Lung (tissue), 12 donors: ENCODE data around the gene SGK2. TPM values are rescaled to one million over a fixed set of nuclear protein-coding genes. Genes with fewer than 3 reads are reported as not detected.

Experiments used
- ATAC-seq: fragments of 200-7000 bp; cut with Tn5 transposase; one replicate; pipeline ENCODE4 v1.9.1; 2020; ENCODE audit warnings: moderate number of reproducible peaks; ENCODE audit not compliant: insufficient read depth, low FRiP score
- DNase-seq, 3 donors: peaks; one replicate each; pipeline ENCODE4 v3.0.0-alpha.2; 2013 to 2017
- H3K27ac ChIP-seq, 2 donors: one replicate each; pipeline ENCODE4 v1.5.1; 2013; ENCODE audit warnings: mild to moderate bottlenecking in 2 of 2, moderate library complexity in 2 of 2, control low read depth in 1 of 2, inconsistent platforms in 1 of 2, low read depth in 1 of 2, low read length in 1 of 2
- H3K27me3 ChIP-seq, 3 donors: one replicate each; pipeline ENCODE4 v1.5.1; 2013; ENCODE audit warnings: low read length in 2 of 3; ENCODE audit not compliant: control insufficient read depth in 3 of 3, insufficient read depth in 3 of 3
- H3K36me3 ChIP-seq, 4 donors: one replicate each; pipeline ENCODE4 v1.5.1; 2013; ENCODE audit warnings: low read length in 4 of 4, mild to moderate bottlenecking in 1 of 4, moderate library complexity in 1 of 4; ENCODE audit not compliant: control insufficient read depth in 4 of 4, insufficient read depth in 4 of 4
- H3K4me1 ChIP-seq, 5 donors: one replicate each; pipeline ENCODE4 v1.5.1; 2013; ENCODE audit warnings: low read length in 5 of 5, mild to moderate bottlenecking in 2 of 5, moderate library complexity in 1 of 5; ENCODE audit not compliant: control insufficient read depth in 5 of 5, insufficient read depth in 5 of 5
- H3K4me3 ChIP-seq: one replicate; pipeline ENCODE4 v1.5.1; 2013; ENCODE audit warnings: mild to moderate bottlenecking, control low read depth, moderate library complexity
- H3K9ac ChIP-seq, 2 donors: one replicate each; pipeline ENCODE4 v1.5.1; 2013; ENCODE audit warnings: low read length in 2 of 2, control low read depth in 1 of 2; ENCODE audit not compliant: insufficient read depth in 1 of 2
- H3K9me3 ChIP-seq, 4 donors: one replicate each; pipeline ENCODE4 v1.5.1; 2013; ENCODE audit warnings: low read length in 3 of 4, mild to moderate bottlenecking in 1 of 4, moderate library complexity in 1 of 4; ENCODE audit not compliant: control insufficient read depth in 4 of 4, insufficient read depth in 3 of 4
- WGBS, 2 donors: extraction: QIAGEN DNeasy Blood & Tissue Kit; methylation state at CpG; one replicate each; pipeline ENCODE4 v1.1.7; 2013; 5-methylcytosine and 5-hydroxymethylcytosine counted together
- polyA plus RNA-seq, 2 donors: library from polyadenylated mRNA; stranded (reverse); fragments of 200-250 nt; gene quantifications; one replicate each; pipeline ENCODE4 v1.2.1, GENCODE V29; 2013
- total RNA-seq, 2 donors: library from RNA; depleted of rRNA in 1 of 2; stranded (reverse); fragments of >200 nt in 1 of 2; gene quantifications; one replicate each; pipeline ENCODE4 v1.2.1, GENCODE V29; 2014 to 2021
- TF ChIP-seq, protein P1 (sequence below): IDR thresholded peaks from 2 replicates; pipeline ENCODE4 v1.5.1; 2012; ENCODE audit warnings: mild to moderate bottlenecking; ENCODE audit errors: control extremely low read depth, extremely low read depth
- donor health status: control.
- donor health status: control.
- donor health status: Bipolar disorder and iron deficiency.
- donor health status: healthy.
- donor health status: DM: yes; HTN: yes; CAD: no.

SGK2 gene
- total and polyA plus RNA-seq, 4 donors, result 0.15 to 3.2 (median 0.96) TPM

DNA sequence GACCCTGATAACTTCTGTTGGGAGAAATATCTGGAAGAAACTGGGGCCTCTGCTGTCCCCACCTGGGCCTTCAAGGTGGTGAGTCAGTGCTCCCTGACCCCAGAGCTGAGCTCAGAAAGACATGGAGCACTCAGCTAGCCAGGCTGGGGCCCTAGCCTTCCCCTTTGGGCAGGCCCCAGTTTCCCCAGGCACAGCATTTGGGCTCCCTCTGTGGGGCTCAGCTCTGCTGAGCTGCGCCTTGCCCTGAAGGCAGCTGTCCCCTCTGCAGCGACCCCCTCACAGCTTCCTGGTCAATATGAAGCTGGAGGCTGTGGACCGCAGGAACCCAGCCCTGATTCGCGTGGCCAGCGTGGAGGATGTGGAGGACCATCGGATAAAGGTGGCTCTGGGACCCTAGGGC lies 24.8 kb upstream of the SGK2 start:
- Histone ChIP-seq H3K4me1 (no peaks in the 10 kb centered on the region), H3K9ac (no peak overlapping the region), H3K27ac (no peak overlapping the region), H3K4me3 (no peak overlapping the region), H3K27me3 (no peaks in the 10 kb centered on the region), H3K9me3 (no peaks in the 10 kb centered on the region), H3K36me3 (peaks cover 0 to 5% (median 0%) of the 10 kb centered on the region in 4 donors)
- WGBS, 2 donors, result 92 to 96% methylated on average over 7 of the region's 7 CpGs
- no peak for ATAC-seq
- TF ChIP-seq, protein P1, sequence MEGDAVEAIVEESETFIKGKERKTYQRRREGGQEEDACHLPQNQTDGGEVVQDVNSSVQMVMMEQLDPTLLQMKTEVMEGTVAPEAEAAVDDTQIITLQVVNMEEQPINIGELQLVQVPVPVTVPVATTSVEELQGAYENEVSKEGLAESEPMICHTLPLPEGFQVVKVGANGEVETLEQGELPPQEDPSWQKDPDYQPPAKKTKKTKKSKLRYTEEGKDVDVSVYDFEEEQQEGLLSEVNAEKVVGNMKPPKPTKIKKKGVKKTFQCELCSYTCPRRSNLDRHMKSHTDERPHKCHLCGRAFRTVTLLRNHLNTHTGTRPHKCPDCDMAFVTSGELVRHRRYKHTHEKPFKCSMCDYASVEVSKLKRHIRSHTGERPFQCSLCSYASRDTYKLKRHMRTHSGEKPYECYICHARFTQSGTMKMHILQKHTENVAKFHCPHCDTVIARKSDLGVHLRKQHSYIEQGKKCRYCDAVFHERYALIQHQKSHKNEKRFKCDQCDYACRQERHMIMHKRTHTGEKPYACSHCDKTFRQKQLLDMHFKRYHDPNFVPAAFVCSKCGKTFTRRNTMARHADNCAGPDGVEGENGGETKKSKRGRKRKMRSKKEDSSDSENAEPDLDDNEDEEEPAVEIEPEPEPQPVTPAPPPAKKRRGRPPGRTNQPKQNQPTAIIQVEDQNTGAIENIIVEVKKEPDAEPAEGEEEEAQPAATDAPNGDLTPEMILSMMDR, result no peak
- DNase-seq, result no peak

DNA sequence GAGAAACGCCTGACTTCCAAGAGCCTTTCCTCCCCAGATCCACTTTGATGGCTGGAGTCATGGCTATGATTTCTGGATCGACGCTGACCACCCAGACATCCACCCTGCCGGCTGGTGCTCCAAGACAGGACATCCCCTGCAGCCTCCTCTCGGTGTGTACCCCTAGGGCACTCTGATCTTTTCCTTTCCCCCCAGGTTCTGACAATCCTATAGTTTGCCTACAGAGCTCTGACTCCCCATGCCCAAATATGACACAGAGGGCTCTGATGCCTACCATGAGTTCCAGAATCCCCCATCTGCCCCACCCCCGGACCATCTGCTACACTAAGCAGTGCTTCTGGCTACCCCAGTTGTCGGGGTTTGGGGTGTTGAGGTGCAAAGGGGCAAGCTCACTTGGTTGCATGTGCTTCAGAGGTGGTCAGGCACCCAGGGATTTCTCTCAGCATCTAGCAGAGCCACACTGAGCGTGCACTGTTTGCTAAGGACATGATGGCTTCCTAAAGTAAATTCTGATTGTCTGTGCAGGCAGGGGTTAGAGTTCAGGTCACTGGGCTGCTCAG lies 24.0 kb upstream of the SGK2 start:
- H3K27ac ChIP-seq, result no peak overlapping the region
- WGBS, 2 donors, result 90 to 94% methylated on average over 8 of the region's 8 CpGs
- DNase-seq (no peak), ATAC-seq (no peak)
- no peaks in the 10 kb centered on the region for H3K9me3 ChIP-seq
- TF ChIP-seq, protein P1, result no peak
- no peaks in the 10 kb centered on the region for H3K27me3 ChIP-seq
- no peak overlapping the region for H3K4me3 ChIP-seq
- no peak overlapping the region for H3K9ac ChIP-seq
- peaks cover 0 to 5% (median 0%) of the 10 kb centered on the region in 4 donors for H3K36me3 ChIP-seq
- H3K4me1 ChIP-seq, result no peaks in the 10 kb centered on the region

DNA sequence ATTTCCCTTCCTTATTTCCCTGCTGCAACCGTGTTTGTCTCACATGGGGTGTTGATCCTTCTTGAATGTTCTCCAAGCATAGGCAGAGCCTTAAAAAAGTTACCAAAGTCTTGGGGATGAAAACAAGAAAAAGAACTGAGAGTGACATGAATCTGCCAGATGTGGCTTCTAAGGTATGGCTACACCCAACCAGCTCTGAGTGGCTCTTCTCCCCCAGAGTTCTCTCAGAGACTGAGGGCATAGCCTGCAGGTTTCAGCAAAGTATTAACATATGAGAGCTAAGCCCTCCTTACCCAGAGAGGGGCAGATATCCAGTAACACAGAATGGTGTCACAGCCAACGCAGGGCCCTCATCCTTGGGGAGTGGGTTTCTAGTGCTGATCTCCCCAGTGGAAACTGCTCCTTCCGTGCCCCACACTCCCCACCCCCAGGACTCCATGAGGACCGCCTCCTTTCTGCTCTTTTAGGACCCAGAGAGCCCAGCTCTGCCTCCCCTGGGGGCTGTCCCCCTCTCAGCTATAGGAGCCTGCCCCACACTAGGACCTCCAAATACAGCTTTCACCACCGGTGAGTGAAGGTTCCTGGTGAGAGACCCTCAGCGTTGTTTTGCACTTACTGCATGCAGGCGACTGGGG lies 23.3 kb upstream of the SGK2 start:
- Histone ChIP-seq H3K27me3 (no peaks in the 10 kb centered on the region), H3K36me3 (peaks cover 0 to 9% (median 0%) of the 10 kb centered on the region in 4 donors), H3K27ac (no peak overlapping the region), H3K9me3 (no peaks in the 10 kb centered on the region), H3K9ac (no peak overlapping the region), H3K4me3 (no peak overlapping the region), H3K4me1 (no peaks in the 10 kb centered on the region)
- ATAC-seq (no peak), DNase-seq (no peak)
- TF ChIP-seq, protein P1, result no peak
- WGBS, 2 donors, result 87 to 88% methylated on average over 7 of the region's 7 CpGs
